Endothelial cell (in vitro differentiated cells): Measurements from ENCODE around the gene CD274. TPM values are rescaled to one million over a fixed set of nuclear protein-coding genes. Genes with fewer than 3 reads are reported as not detected.

Experiments used
- DNase-seq: peaks from one replicate; pipeline ENCODE4 v3.0.0; 2021; ENCODE audit warnings: low spot score
- H3K27ac Mint-ChIP-seq: one replicate; pipeline ENCODE4 v1.8.0; 2021; ENCODE audit warnings: mixed read lengths, inconsistent platforms; ENCODE audit not compliant: unreplicated experiment
- H3K27me3 Mint-ChIP-seq: one replicate; pipeline ENCODE4 v1.8.0; 2021; ENCODE audit warnings: mild to moderate bottlenecking, moderate library complexity, mixed read lengths, inconsistent platforms; ENCODE audit not compliant: unreplicated experiment
- H3K36me3 Mint-ChIP-seq: one replicate; pipeline ENCODE4 v1.8.0; 2021; ENCODE audit warnings: mild to moderate bottlenecking, low read depth, mixed read lengths, inconsistent platforms; ENCODE audit not compliant: unreplicated experiment
- H3K4me1 Mint-ChIP-seq: one replicate; pipeline ENCODE4 v1.8.0; 2021; ENCODE audit warnings: mild to moderate bottlenecking, mixed read lengths, inconsistent platforms; ENCODE audit not compliant: unreplicated experiment
- H3K4me3 Mint-ChIP-seq: one replicate; pipeline ENCODE4 v1.8.0; 2021; ENCODE audit warnings: mild to moderate bottlenecking, mixed read lengths, inconsistent platforms; ENCODE audit not compliant: unreplicated experiment
- H3K9me3 Mint-ChIP-seq: one replicate; pipeline ENCODE4 v1.8.0; 2021; ENCODE audit warnings: mixed read lengths, inconsistent platforms; ENCODE audit not compliant: unreplicated experiment
- total RNA-seq: library from RNA; stranded (reverse); fragmentation: NEBNext Ultra II Directional; extraction: Animal tissue kit (Norgen Biotek cat#: 25700); gene quantifications from one replicate; pipeline ENCODE4 v1.2.1, GENCODE V29; 2021; ENCODE audit not compliant: unreplicated experiment
- TF ChIP-seq, protein P1 (sequence below): fragments of 200-600 bp; sonication (generic); IDR thresholded peaks from one replicate; pipeline ENCODE4 v1.5.0; 2021; ENCODE audit warnings: antibody characterized with exemption; ENCODE audit not compliant: unreplicated experiment

CD274 gene
- total RNA-seq, 1 donor from 2014 or later: 0.56 TPM

DNA sequence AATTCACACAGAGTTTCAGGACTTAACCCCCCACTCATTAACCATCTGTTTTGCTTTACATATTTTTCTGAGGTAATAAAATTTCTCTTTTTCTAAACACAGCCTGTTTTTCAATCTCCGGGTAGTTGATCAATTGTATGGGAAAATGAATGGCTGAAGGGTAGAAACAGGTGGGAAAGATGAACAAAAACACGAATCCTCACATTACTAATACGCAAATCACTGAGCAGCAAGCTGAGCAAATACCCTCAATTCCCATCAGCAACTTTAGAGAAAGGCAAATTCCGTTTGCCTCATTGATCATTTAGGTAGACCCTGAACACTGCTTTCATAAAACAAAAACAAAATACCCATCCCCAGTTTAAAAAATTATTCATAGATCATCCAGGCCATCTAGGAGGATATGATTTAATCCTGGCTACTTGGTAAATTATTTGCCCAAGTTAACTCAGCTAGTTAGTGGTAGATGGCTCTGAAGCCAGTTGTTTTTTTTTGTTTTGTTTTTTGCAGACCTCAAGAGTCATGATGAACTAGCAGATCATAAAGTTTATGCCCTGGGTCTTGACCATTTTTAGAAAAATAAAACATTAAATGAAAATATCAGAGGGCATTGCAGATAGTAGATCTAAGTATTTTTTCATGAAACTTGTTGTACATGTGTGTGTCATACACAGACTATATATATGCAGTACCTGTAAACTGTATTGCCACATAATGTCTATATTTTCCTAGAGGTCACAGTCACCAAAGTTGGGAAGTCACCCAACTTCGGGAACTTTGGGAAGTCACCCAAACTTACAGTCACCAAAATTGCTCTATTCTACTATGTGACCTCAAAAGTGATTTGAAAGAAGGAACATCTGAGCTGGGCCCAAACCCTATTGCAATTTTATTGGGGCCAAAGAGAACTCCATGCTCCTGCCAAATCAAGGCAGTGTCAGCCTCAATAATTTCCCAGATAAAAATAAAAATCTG lies 1.6 kb upstream of the CD274 start:
- Mint-ChIP-seq H3K4me3 (no peak overlapping the region), H3K9me3 (no peaks in the 10 kb centered on the region), H3K36me3 (no peaks in the 10 kb centered on the region), H3K4me1 (no peaks in the 10 kb centered on the region), H3K27me3 (peaks cover 1% of the 10 kb centered on the region), H3K27ac (no peak overlapping the region)
- DNase-seq: no peak
- TF ChIP-seq, protein P1, sequence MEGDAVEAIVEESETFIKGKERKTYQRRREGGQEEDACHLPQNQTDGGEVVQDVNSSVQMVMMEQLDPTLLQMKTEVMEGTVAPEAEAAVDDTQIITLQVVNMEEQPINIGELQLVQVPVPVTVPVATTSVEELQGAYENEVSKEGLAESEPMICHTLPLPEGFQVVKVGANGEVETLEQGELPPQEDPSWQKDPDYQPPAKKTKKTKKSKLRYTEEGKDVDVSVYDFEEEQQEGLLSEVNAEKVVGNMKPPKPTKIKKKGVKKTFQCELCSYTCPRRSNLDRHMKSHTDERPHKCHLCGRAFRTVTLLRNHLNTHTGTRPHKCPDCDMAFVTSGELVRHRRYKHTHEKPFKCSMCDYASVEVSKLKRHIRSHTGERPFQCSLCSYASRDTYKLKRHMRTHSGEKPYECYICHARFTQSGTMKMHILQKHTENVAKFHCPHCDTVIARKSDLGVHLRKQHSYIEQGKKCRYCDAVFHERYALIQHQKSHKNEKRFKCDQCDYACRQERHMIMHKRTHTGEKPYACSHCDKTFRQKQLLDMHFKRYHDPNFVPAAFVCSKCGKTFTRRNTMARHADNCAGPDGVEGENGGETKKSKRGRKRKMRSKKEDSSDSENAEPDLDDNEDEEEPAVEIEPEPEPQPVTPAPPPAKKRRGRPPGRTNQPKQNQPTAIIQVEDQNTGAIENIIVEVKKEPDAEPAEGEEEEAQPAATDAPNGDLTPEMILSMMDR: no peak

DNA sequence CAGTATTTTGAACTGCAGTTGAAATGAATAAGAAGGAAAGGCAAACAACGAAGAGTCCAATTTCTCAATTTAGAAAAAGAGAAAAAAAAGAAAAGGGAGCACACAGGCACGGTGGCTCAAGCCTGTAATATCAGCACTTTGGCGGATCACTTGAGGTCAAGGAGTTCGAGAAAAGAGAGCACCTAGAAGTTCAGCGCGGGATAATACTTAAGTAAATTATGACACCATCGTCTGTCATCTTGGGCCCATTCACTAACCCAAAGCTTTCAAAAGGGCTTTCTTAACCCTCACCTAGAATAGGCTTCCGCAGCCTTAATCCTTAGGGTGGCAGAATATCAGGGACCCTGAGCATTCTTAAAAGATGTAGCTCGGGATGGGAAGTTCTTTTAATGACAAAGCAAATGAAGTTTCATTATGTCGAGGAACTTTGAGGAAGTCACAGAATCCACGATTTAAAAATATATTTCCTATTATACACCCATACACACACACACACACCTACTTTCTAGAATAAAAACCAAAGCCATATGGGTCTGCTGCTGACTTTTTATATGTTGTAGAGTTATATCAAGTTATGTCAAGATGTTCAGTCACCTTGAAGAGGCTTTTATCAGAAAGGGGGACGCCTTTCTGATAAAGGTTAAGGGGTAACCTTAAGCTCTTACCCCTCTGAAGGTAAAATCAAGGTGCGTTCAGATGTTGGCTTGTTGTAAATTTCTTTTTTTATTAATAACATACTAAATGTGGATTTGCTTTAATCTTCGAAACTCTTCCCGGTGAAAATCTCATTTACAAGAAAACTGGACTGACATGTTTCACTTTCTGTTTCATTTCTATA lies 602 bp upstream of the CD274 start:
- peak overlapping the region; percentile 39 for H3K4me3 Mint-ChIP-seq
- H3K36me3 Mint-ChIP-seq: no peaks in the 10 kb centered on the region
- TF ChIP-seq, protein P1: no peak
- no peaks in the 10 kb centered on the region for H3K4me1 Mint-ChIP-seq
- H3K27me3 Mint-ChIP-seq: peaks cover 1% of the 10 kb centered on the region
- no peak for DNase-seq
- H3K27ac Mint-ChIP-seq: no peak overlapping the region
- H3K9me3 Mint-ChIP-seq: no peaks in the 10 kb centered on the region

DNA sequence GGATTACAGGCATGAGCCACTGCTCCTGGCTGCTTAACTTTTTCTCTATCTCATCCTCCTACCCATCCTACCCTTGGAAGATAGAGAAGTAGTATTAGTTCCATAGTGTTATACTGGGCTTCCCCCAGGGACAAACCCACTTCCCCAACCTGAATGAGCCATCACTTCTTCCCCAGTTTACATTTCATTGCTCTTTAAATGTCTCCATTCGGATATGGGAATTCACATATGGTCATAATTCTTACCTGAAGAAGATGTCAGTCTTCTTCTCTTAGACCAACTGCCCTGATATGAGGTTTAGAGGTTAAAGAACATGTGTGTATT lies 1.9 kb downstream of the CD274 start:
- Mint-ChIP-seq H3K4me3 (no peak overlapping the region), H3K9me3 (no peaks in the 10 kb centered on the region), H3K4me1 (no peaks in the 10 kb centered on the region), H3K27me3 (peaks cover under 1% of the 10 kb centered on the region), H3K36me3 (no peaks in the 10 kb centered on the region), H3K27ac (no peak overlapping the region)
- TF ChIP-seq, protein P1: no peak
- no peak for DNase-seq

DNA sequence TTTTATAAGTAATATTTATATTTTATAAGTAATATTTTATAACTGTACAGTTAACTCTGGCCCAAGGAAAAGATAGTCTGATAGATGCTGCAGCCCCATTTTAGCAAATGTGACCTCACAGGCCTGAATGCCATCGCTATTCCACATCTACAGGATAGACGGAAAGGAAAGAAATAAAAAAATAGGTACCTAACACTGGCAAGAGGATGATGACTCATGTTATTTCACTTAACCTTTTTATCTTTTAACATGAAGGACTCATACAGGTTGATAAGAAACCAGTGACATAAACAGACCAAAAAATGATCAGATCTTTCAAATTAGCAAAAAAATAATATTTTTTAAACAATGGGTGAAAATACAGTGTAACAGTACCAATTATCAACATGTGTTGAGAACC lies 2.7 kb downstream of the CD274 start:
- TF ChIP-seq, protein P1: no peak
- Mint-ChIP-seq H3K4me1 (no peaks in the 10 kb centered on the region), H3K27ac (no peak overlapping the region), H3K27me3 (no peaks in the 10 kb centered on the region), H3K9me3 (no peaks in the 10 kb centered on the region), H3K36me3 (no peaks in the 10 kb centered on the region), H3K4me3 (no peak overlapping the region)
- DNase-seq: no peak
